NK-92 (cell line): ENCODE measurements around the gene FGFRL1.

Source experiments
- DNase-seq: peaks from one replicate; lab custom pipeline; 2025; ENCODE audit not compliant: unreplicated experiment; lab: John Stamatoyannopoulos, UW

The FGFRL1 gene

DNA sequence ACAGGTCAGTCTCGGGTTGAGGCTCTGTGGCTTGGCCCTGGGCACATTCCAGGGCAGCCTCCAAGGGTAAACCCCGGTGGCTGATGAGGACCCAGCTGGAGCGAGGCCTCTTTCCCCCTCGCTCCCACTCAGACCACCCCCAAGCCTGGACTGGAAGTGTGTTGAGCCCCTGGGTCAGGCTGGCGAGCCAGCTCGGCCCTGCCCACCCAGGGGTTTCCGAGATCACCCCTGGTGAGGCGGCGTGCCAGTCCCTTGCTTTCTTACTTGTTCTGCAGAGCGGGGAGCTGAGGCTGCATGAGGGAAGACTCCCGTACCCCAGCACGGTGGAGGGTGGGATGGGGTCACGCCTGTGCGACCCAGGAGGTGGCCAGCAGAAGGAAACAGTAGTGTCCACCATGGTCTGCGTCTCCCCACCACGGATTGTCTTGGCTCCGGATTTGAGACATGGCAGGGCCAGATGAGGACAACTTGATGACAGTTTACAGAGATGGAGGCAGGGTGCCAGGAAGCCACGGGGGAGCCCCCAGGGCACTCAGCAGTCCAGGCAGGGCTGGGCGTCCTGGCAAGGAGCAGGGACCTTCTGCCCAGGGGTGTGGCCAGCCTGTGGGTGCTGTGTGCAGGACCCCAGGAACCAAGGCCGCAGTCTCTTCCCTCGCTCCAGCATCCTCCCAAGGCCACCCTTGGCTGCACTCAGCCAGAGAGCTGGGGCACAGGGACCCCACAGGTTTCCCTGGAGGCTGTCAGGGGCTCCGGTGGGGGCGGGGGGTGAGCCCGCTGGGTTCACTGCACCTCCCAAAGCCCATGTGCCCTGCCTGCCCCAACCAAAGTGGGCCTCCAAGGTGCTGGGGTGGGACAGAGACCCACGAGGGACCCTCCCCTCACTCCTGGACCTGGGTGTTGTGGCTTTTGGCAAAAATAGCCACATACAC, 6.6 kb upstream of the FGFRL1 start:
- DNase-seq: no peak

DNA sequence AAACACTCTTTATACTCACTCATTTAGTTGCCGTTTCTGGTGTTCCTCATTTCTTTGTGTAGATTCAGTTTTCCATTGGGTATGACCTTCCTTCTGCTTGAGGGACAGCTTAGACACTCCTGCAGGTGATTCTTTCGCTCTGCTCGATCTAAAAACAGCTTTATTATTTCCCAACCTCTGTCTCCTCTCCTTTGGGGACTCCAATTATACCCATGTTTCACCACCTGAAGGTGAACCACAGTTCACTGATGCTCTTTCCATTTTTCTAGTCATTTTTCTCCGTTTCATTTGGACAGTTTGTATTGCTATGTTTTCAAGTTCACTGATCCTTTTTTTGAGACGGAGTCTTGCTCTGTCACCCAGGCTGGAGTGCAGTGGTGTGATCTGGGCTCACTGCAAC, 4.6 kb upstream of the FGFRL1 start:
- no peak for DNase-seq

DNA sequence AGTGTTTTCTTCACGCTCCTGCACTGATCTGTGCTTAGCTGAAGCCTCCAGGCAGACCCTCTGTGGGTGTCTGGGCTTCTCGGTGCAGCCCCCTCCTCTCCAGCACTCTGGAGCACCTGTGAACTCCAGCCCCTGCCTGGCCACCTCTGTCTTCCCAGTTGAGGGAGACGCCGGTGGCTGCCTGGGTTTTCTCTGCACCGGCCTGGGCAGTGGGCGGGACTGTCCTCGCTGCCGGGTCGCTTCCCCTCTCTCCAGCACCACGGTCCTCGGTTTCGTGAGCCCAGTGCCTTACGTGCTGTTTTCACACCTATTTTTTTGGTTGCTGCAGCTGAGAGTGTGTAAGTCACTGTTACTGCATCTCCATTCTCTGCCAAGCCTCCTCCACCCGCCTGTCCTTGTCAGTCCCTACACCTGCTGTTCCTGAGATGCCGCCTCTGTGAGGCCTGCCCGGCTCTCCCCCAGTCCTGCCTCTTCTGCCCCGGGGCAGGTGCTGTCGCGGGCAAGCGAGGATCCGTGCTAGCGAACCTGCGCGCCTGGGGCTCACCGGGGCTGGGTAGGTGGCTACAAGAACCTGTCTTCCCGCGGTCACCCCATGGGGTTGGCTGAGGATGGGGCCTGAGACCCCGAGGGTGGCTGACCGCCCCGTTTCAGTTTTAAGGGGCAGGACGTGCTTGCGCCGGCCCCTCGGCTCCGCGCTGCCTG, 2.4 kb upstream of the FGFRL1 start:
- DNase-seq: no peak

DNA sequence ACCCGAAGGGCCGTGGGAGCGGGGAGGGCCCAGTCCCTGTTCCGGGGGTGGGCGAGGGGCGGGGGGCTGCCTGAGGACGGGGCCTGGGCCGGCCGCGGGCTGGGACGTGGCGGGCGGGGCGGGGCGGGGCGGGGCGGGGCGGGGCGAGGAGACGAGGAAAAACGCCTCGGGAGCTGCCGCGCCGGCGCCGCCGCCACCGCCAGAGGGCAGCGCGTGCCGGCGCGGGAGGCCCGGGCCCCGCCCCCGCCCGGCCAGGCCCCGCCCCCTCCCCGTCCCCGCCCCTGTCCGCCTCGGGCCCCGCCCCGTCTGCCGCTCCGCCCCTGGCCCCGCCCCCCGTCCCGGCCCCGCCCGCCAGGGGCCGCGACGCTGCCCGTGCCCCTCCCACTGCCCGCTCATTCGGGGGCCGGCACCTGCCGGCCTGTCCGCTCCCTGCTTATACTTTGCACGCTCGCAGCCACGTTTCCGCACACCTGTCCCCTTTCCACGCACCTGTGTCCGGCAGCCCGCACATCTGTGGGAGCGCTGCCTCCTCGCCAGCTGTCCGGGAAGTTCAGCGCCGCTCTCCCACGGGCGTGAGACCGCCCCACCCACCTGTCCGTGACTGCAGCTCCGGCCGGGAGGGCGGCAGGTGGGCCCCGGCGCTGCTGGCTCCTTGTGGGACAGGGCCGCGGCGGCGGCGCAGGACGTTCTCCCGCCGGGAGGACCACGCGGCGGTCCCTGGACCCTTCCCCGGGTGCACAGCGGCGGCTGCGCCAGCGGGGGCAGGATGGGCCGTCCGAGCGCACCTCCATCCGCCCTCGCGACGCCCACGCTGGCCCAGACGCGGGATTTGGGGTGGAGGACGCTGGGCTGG, 1.7 kb upstream of the FGFRL1 start:
- DNase-seq: no peak

DNA sequence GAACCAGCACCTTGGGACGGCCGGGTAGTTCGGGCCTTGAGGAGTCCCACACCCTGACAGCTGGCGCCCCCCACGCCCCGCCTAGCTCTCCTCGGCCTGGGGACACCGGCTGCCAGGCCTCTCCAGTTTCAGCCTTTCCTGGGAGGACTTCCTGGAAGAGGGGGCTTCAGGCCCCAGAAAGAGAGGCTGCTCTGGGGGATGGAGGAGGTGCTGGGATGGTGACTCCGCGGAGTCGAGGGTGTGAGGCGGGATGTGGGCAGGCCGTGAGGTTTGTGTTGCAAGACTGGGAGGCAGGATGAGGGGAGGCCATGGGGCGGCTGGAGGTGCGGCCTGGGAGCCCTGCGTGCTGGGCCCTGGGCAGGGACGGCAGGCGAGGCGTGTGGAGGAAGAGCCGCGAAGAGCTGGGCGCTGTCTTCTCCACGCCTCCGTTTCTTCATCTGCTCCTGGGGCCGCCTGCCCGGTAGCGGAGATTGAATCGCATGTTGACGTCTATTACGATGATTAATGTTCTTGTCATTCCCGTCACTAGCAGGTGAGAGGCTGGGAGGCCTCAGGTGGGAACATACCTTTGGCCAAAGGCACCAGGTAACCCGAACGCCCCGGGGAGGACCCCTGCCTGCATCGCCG, 918 bp upstream of the FGFRL1 start:
- no peak for DNase-seq

DNA sequence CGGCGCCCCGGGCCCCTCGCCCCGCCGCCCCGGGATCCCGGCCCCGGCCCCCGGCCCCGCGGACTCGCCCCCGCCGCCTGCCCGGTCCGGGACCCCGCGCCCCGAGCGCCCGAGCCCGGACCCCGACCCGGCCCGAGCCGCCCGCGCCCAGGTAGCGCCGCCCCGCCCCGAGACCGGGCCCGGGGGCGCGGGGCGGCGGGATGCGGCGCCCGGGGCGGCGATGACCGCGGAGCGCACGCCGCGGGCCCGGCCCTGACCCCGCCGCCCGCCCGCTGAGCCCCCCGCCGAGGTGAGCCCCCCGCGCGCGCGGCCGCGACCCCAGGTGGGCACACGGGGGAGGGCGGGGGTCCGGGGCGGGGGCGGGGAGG, 224 bp downstream of the FGFRL1 start:
- no peak for DNase-seq

DNA sequence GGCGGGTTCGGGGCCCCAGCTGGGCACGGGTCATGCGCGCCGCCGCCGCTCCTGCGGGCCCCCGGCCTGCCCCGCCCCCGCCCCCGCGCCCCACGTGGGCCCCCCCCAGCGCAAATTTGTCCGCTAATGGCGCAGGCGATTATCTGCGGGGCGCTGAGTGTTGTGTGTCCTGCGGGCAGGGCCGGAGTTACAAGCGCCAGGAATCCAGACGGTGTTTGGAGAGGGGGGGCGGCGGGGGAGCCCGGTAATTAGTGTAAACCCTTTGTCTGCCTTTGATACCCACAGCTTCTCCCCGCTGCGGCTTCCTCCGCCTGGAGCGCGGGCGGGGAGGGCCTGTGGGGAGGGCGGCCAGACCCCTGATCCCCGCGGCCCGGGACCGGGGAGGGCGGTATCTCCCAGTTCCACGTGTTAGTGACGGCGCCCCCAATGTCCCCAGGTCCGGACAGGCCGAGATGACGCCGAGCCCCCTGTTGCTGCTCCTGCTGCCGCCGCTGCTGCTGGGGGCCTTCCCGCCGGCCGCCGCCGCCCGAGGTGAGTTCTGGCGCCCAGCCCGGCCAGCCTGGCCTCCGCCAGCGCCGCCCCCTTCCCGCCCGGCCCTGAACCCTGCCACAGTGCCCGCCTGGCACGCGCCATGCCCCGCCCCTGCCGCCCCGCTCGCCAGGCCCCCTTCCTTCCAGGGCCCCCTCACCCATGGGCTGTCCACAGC, 761 bp downstream of the FGFRL1 start:
- no peak for DNase-seq

DNA sequence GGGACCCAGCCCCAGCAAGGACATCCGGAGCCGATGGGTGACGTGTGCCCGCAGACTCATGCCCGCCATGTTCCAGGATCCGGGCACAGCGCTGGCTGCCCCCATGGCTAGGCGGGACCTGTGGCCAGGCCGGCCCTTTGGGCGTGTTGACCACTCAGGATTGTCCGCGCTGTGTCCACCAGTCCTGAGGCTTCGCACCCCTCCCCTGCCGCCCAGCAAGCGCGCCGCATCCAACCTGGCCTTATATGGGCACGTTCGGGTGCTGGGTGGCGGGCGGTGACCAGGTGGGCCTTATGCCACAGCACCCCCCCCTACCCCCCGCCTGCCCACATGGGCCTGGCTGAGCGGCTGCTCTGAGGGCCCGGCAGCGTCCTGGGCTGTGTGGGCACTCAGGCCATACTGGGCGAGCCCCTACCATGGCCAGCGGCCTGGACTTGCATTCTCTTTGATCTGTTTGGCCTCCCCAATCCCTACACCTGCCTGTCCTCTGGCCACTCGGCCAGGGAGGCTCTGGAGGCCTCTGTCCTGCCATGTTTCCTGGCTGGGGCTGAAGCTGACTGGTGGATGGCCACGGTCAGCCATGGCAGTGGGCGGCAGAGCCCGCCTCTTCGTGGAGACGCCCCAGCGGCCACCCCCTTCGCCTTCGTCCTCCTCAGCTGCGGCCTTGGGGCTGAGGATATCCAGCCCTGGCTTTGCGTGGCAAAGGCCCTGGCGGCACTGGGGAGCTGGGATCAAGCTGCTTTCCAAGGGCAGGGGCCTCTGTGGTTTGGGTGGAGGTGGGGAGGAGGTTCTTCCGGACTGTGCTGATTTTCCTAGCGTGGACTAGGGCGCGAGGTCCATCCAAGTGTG, 2.0 kb downstream of the FGFRL1 start:
- no peak for DNase-seq

DNA sequence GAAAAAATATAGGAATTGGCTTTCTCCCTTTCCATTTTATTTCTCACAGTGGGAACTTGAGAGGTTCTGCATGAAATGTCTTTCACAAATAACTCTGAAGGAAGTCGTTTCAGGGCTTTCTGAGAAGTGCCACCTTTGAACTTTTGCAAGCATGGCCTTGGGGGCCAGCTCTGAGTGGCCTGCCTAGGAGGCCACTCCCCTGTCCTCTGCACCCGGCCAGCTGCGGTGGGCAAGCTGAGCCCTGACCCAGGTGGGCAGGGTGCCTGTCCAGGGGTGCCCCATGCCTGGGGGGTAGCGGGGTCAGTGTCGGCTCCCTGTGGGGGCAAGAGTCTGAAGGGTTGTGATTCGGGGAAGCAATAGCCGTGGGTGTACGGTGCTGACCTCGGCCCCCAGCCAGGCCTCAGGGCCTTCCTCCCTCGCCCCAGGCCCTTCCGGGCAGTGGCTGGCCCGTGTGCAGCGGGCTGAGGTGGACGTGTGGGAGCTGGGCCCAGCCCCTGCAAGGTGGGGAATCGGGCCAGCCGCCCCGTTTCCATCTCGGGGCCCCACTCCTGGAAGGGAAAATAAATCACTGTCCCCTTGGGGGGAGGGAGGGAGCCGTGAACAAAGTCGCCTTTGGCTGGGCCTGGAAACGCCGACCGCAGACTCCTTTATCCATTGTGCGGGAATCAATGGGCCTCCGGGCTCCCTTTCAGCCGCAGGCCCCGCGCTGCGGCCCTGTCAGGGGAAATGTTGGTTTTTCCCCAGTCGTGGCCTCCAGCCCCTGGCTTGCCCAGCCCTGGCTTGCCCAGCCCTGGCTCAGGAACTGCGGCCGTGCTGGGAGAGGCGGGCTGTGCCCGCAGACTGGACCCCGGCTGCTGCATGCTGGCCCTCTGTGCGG, 3.1 kb downstream of the FGFRL1 start:
- DNase-seq: no peak

DNA sequence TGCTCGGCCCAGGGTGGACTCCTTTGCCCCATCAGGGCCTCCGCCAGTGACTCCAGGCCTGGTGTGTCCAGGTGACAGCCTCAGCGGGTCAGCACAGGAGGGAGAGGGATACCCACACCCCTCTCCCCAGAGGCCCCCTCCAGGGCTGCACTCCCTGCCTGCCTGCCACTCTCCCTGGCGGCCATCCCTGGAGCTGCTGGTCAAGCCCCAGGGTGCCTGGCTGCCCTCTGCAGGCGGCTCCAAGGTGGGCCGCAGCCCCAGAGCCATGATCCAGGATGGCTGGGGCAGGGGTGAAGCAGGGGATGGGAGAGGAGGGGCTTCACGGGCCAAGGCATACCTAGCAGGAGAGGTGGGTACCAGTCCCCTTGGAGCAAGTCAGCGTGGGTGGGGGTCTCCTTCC, 3.8 kb downstream of the FGFRL1 start:
- no peak for DNase-seq

DNA sequence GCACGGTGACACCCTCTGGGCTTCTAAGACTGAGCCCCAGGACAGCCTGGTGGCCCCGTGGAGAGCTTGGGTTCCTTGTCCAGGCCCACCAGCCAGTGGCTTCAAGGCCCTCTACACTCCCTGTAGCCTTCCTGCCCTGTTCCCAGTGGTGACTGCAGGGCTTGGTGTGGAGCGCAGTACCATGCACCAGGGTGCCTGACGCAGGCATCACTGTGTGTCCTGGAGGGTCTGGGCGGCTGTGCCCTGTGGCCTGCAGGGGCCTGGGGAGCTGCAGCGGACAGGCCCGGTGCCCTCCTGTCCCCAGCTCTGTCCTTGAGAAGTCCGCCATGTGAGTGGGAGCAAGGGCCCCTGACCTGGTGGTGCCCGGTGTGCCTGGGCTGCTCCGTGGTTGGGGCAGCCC, 4.3 kb downstream of the FGFRL1 start:
- no peak for DNase-seq

DNA sequence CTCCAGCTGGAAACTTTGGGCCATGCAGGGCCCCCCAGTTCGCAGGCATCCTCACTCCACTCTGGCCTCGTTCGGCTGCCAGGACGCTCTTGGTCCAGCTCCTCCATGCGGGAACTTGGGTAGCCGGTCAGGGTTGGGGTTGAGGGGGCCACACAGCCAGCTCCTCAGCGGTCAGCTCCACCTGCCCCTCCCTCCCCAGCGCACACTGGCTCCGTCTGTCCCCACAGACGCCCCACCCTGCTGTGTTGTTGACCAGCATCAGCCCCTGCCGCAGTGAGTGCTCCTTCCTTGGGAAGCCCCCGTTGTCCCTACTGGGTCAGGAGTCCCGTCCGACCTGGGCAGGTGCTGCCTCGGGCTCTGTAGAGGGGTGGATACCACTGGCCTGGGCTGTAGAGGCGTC, 5.8 kb downstream of the FGFRL1 start:
- no peak for DNase-seq

DNA sequence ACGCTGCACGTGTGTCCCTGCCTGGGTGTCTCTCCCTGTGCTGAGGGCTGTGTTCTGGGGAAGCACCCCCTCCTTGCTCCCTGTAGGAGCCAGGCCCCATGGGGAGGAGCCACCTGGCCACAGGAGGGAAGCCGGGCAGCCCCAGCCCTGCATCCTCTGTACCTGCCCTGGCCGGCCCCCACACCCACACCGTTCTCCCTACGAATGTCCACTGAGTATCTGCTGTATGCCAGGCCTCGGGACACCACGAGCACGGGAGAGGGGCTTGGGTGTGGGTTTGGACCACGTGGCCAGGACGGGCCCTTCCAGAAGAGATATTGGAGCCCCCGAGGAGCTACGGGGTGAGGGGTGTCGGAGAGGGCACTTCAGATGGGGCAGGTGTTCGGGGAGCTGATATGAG, 6.3 kb downstream of the FGFRL1 start:
- DNase-seq: no peak

DNA sequence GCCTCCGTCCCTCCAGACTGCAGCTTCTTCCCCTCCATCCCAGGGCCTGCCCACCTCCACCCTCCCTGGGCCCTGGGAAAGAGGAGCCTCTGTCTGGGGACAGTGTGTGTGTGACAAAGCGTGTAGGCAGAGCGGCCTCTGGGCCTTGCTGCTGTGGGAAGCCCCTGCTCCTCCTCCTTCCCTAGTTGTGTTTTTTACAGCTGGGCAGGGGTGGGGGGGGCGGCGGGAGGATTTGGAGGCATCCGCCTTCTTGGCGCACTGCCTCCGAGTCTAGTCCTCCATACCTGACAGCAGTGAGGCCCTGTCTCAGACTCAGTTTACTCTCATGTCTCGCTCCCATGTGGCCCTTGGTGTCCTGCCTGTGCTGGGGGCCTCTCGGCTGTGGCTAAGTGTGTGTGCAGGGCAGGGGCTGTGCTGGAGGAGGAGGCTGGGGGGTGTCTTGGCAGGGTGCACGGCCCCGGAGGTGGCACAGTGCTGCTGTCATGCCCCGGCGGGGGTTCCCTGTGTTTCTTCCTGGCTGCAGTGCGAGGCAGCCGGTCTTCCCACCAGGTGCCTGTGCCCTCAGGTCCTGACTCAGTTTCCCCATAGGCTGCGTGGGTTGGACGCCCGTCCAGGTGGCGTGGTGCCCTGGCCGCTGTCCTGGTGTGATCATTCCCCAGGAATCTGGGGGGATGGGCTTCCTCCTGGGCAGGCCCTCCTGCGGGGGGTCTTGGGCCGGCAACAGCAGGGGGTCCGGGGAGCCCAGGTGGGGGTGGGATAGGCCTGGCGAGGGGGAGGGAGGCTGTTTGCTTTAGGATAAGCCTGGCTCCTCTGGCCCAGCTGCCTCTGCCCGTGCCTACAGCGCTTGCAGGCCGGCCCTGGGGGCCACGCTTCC, 7.0 kb downstream of the FGFRL1 start:
- no peak for DNase-seq

DNA sequence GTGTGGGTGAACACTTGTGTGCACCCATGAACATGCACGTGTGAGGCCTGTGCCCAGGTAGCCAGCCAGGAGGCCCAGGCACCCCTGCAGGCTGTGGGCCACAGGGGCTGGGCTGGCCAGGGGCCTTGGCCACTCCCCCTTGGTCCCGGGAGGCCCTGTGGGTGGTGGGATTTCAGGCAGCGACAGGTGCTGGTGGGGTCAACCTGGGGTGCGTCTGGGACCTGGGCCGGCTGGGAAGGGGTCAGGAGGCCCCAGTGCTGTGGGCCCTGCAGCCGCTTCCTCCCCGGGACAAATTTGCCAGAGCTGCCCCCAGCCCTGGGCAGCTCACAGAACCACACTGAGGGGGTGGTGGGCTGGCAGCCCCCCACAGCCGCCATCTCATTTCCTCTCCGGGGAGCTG, 7.9 kb downstream of the FGFRL1 start:
- DNase-seq: no peak

DNA sequence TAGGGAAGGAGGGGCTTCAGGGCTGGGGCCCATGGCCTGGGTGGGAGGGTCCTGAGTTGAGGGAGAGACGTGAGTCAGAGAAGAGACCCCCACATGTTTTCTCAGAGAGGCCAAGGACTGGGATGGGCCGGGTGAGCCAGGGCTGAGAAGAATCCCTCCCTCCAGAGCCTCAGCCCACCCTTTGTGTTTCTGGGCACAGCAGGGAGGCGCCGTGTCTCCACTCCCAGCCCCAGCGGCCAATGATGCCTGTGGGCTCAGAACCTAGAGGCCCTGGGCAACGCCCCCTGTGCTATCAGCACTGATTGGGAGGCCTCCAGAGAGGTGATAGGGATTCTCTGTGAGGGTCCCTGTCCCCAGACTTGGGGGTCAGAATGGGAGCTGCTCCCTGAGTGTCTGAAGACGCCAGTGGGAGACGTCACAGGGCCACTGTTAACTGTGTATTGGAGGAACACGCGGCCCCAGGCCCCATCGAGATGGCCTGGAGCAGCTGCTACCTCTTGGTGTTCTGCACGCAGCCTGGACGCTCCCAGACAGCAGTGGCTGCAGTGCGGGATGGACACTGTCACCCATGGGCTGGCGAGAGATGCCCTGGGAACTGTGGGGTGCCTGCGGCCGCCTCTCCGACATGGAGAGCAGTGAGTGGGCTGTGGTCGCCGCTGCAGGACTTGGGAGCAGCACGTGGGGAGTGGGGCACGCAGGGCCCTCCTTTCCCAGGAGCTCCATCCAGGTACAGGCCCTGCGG, 8.5 kb downstream of the FGFRL1 start:
- no peak for DNase-seq
